CD8-positive, alpha-beta memory T cell (primary cell): Measurements from ENCODE around the gene CRB3. TPM values are rescaled to one million over a fixed set of nuclear protein-coding genes. Genes with fewer than 3 reads are reported as not detected.

Source experiments
- CTCF ChIA-PET: fragments of 350-600 bp; sonication (Branson Sonifier 250); formaldehyde crosslinking; loops from one replicate; lab custom pipeline; 2021; ENCODE audit warnings: antibody characterized with exemption; lab: Charles Lee
- POLR2A ChIA-PET: fragments of 350-600 bp; sonication (Branson Sonifier 250); formaldehyde crosslinking; loops from one replicate; lab custom pipeline; 2021; ENCODE audit warnings: antibody characterized with exemption; lab: Charles Lee
- DNase-seq, 5 donors: peaks; one replicate each; pipeline versions ENCODE4 v3.0.0 to v3.0.0-alpha.2; 2020 to 2022; ENCODE audit warnings: mixed read lengths in 1 of 5
- H3K27ac ChIP-seq: one replicate; pipeline ENCODE4 v1.7.0; 2013; ENCODE audit warnings: low read depth, mild to moderate bottlenecking, low read length, moderate library complexity
- H3K27me3 ChIP-seq: 2 replicates; pipeline ENCODE4 v1.7.0; 2013; ENCODE audit warnings: low read length, mild to moderate bottlenecking; ENCODE audit not compliant: insufficient read depth, poor library complexity, severe bottlenecking
- H3K36me3 ChIP-seq: 2 replicates; pipeline ENCODE4 v1.7.0; 2013; ENCODE audit warnings: mild to moderate bottlenecking, low read length, moderate library complexity; ENCODE audit not compliant: insufficient read depth
- H3K4me1 ChIP-seq: 2 replicates; pipeline ENCODE4 v1.7.0; 2013; ENCODE audit warnings: mild to moderate bottlenecking, low read length, moderate library complexity; ENCODE audit not compliant: insufficient read depth
- H3K4me3 ChIP-seq: 2 replicates; pipeline ENCODE4 v1.7.0; 2013; ENCODE audit warnings: mild to moderate bottlenecking, low read length
- H3K9me3 ChIP-seq: 2 replicates; pipeline ENCODE4 v1.7.0; 2013; ENCODE audit warnings: mild to moderate bottlenecking, low read length
- H3K27ac Mint-ChIP-seq, 8 donors: one replicate each; pipeline ENCODE4 v1.8.0; 2020 to 2021; ENCODE audit warnings: mixed read lengths in 8 of 8, mild to moderate bottlenecking in 6 of 8, inconsistent platforms in 3 of 8, moderate library complexity in 3 of 8
- H3K27me3 Mint-ChIP-seq, 2 donors: one replicate each; pipeline ENCODE4 v1.8.0; 2020 to 2021; ENCODE audit warnings: mixed read lengths in 2 of 2, mild to moderate bottlenecking in 1 of 2, moderate library complexity in 1 of 2
- H3K36me3 Mint-ChIP-seq, 3 donors: one replicate each; pipeline ENCODE4 v1.8.0; 2020 to 2021; ENCODE audit warnings: mixed read lengths in 3 of 3, inconsistent platforms in 1 of 3, mild to moderate bottlenecking in 1 of 3
- H3K4me1 Mint-ChIP-seq, 3 donors: one replicate each; pipeline ENCODE4 v1.8.0; 2020 to 2021; ENCODE audit warnings: mixed read lengths in 3 of 3, inconsistent platforms in 1 of 3, mild to moderate bottlenecking in 1 of 3
- H3K4me3 Mint-ChIP-seq, 7 donors: one replicate each; pipeline ENCODE4 v1.8.0; 2020 to 2021; ENCODE audit warnings: mixed read lengths in 7 of 7, mild to moderate bottlenecking in 6 of 7, moderate library complexity in 4 of 7, inconsistent platforms in 2 of 7
- H3K9me3 Mint-ChIP-seq, 5 donors: one replicate each; pipeline ENCODE4 v1.8.0; 2020 to 2022; ENCODE audit warnings: mixed read lengths in 5 of 5, mild to moderate bottlenecking in 3 of 5, moderate library complexity in 2 of 5, inconsistent platforms in 1 of 5
- polyA plus RNA-seq: library from polyadenylated mRNA; unstranded; fragments of 300-500 nt; fragmentation: Illumina TruSeq; gene quantifications from one replicate; pipeline ENCODE4 v1.2.3, GENCODE V29; 2021
- total RNA-seq, 2 experiments: library from RNA; stranded (reverse); gene quantifications; one replicate each; pipeline ENCODE4 v1.2.3, GENCODE V29; 2021

The CRB3 gene
- total and polyA plus RNA-seq, 3 experiments from 2014 or later: 0.88 to 4.1 (median 1.8) TPM

DNA sequence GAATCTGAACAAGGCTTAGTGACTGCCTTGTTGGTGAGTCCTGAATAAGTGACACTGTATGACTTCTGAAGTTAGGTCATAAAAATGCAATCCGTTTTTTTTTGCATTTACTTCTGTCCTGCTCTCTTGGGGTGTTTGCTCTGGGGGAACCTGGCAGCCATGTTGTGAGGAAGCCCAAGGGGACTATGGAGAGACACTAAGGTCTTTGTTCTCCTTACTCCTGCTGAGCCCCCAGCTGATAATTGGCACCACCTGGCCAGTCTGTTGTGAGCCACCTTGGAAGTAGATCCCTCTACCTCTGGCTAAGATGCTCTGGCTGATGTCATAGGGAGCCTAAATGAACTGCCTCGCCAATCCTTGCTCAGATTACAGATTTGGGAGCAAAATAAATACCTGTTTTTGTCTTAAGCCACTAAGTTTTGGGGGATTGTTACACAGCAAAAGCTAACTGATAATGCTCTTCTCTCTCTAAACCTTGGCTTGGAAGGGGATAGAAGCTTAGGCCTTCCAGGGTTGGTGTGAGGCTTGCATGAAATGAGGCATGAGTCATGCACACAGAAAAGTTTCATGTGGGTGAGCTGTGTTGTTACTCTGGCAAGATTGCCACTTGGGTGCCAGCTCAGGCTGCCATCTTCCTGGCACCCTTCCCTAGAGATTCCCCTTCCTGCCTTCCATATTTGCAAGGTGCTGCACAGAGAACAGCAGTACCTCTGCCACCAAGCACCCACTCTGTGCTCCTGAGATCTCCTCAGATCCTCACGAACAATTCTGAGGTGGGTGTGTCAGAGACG lies 27.9 kb downstream of the CRB3 start:
- Mint-ChIP-seq H3K9me3 (peaks cover 0 to 2% (median 0%) of the 10 kb centered on the region in 5 donors), H3K4me3 (peak overlapping the region in 2 of 7 donors; percentile 28 to 48), H3K27me3 (no peaks in the 10 kb centered on the region), H3K4me1 (peaks cover 13 to 14% (median 14%) of the 10 kb centered on the region in 3 donors), H3K27ac (peak overlapping the region in 2 of 8 donors; percentile 29 to 74), H3K36me3 (peaks cover 0 to 14% (median 0%) of the 10 kb centered on the region in 3 donors)
- H3K9me3 ChIP-seq: no peaks in the 10 kb centered on the region
- H3K4me3 ChIP-seq: no peak overlapping the region
- H3K36me3 ChIP-seq: no peaks in the 10 kb centered on the region
- DNase-seq: no peak
- POLR2A ChIA-PET: interaction anchor here (1.0 kb wide), 1 partner anchor 10 kb away, joined by 5 read pairs; no protein-coding TSS in a partner anchor
- H3K27me3 ChIP-seq: no peaks in the 10 kb centered on the region
- H3K4me1 ChIP-seq: peaks cover 8% of the 10 kb centered on the region
- H3K27ac ChIP-seq: no peak overlapping the region
- CTCF ChIA-PET: interaction anchor here (1.0 kb wide), 2 partner anchors 10 to 19 kb away, joined by 3 read pairs; partner anchors contain the start of gene DENND1C

DNA sequence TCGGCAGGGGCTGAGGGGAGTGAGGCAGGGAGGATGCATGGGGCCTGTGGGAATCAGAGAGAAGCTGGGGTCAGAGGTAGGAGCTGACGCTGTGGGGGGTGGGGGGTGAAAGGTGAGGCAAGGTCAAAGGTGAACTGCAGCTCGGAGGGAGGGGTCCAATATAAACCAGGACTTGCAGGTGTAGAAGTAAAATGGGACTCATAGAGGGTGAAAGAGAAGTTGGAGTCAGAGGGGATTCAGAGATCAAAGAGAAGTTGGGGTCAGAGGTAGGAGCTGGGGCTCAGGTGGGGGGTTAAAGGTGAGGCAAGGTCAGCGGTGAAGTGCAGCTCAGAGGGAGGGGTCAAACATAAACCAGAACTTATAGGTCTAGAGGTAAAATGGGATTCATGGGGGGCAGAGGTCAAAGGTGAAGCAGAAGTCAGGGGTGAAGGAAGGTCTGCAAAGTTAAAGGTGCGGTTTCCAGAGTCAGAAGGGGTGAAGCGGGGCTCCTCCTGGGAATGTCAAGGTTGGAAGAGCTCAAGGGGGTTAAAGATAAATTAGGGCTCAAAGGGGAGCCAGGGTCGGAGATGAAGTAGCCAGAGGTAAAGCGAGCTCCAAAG lies 30.5 kb downstream of the CRB3 start:
- ChIA-PET CTCF (no interaction called here), POLR2A (no interaction called here)
- Mint-ChIP-seq H3K36me3 (peaks cover 0 to 19% (median under 1%) of the 10 kb centered on the region in 3 donors), H3K9me3 (peaks cover 0 to 2% (median 0%) of the 10 kb centered on the region in 5 donors), H3K27me3 (no peaks in the 10 kb centered on the region), H3K4me3 (peak overlapping the region in 1 of 7 donors; percentile 46), H3K4me1 (peaks cover 8 to 19% (median 14%) of the 10 kb centered on the region in 3 donors), H3K27ac (no peak overlapping the region)
- Histone ChIP-seq H3K27me3 (no peaks in the 10 kb centered on the region), H3K27ac (no peak overlapping the region), H3K36me3 (no peaks in the 10 kb centered on the region), H3K4me3 (no peak overlapping the region), H3K9me3 (no peaks in the 10 kb centered on the region), H3K4me1 (peaks cover 8% of the 10 kb centered on the region)
- no peak for DNase-seq

DNA sequence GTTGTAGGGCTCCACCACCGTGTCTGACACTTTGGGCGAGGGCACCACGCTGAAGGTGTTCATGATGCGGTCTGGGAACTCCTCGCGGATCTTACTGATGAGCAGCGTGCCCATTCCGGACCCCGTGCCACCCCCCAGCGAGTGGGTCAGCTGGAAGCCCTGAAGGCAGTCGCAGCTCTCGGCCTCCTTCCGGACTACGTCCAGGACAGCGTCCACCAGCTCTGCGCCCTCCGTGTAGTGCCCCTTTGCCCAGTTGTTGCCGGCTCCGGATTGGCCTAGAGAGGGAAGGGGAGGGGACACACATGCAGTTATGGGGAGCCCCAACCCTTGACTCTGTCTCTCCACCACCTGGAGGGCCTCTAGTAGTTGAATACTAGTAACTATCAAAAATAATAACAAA lies 31.9 kb downstream of the CRB3 start:
- POLR2A ChIA-PET: no interaction called here
- H3K27ac Mint-ChIP-seq: peak overlapping the region in 2 of 8 donors; percentile 36 to 38
- DNase-seq: no peak

DNA sequence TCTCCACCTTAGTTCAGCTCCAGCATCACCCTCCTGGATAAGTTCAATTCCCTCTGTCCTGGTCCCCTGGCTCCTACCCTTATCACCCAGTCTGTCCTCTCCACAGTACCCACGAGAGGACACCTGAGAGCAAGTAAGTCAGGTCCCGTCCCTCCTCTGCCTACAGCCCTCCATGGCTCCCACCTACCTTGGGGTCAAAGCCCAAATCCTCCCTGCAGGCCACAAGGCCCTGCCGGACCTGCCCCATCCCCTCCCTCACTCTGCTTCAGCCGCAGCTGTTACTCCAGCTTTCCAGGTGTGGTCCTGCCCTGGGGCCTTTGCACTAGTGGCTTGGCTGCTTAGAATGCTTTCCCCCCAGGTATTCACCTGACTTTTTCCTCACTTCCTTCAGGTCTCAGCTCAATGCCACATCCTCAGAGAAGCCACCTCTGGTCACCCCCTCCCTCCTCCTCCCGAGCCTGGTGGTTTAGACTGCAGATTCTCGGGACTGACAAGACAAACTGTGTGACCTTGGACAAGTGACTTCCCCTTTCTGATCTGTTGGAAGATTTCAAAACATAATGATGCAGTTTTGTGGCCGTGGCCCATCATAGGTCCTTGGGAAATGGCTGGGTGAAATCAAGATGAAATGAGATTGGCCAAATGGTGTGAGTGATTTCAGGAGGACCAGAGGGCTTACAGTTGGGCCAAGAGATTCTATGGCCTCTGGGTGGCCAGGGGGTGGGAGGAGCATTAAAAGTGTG lies 34.4 kb downstream of the CRB3 start:
- Histone ChIP-seq H3K4me1 (peaks cover 4% of the 10 kb centered on the region), H3K27me3 (no peaks in the 10 kb centered on the region), H3K4me3 (no peak overlapping the region), H3K9me3 (no peaks in the 10 kb centered on the region), H3K36me3 (no peaks in the 10 kb centered on the region), H3K27ac (no peak overlapping the region)
- ChIA-PET CTCF (no interaction called here), POLR2A (interaction anchor here (0.7 kb wide), 1 partner anchor 20 kb away, joined by 7 read pairs; no protein-coding TSS in a partner anchor)
- Mint-ChIP-seq H3K27me3 (peaks cover 0 to 2% of the 10 kb centered on the region in 2 donors), H3K4me1 (peaks cover 8 to 31% (median 10%) of the 10 kb centered on the region in 3 donors), H3K9me3 (no peaks in the 10 kb centered on the region), H3K4me3 (peak overlapping the region in 1 of 7 donors; percentile 36), H3K27ac (peak overlapping the region in 4 of 8 donors; percentile 3 to 66 (median 28)), H3K36me3 (peaks cover 0 to 20% (median 1%) of the 10 kb centered on the region in 3 donors)
- no peak for DNase-seq

More for the DNA sequence above, 31.9 kb downstream of the CRB3 start:
- CTCF ChIA-PET: interaction anchor here (1.1 kb wide), 1 partner anchor 13 kb away, joined by 3 read pairs; no protein-coding TSS in a partner anchor
- no peaks in the 10 kb centered on the region for H3K4me1 ChIP-seq
- H3K4me1 Mint-ChIP-seq: peaks cover under 1 to 19% (median 5%) of the 10 kb centered on the region in 3 donors
- no peak overlapping the region for H3K4me3 ChIP-seq
- no peaks in the 10 kb centered on the region for H3K27me3 Mint-ChIP-seq
- H3K9me3 ChIP-seq: no peaks in the 10 kb centered on the region
- no peak overlapping the region for H3K4me3 Mint-ChIP-seq
- H3K36me3 ChIP-seq: no peaks in the 10 kb centered on the region
- H3K9me3 Mint-ChIP-seq: peaks cover 0 to 2% (median 0%) of the 10 kb centered on the region in 5 donors
- H3K36me3 Mint-ChIP-seq: peaks cover 0 to 20% (median 1%) of the 10 kb centered on the region in 3 donors
- H3K27me3 ChIP-seq: no peaks in the 10 kb centered on the region
- H3K27ac ChIP-seq: no peak overlapping the region

DNA sequence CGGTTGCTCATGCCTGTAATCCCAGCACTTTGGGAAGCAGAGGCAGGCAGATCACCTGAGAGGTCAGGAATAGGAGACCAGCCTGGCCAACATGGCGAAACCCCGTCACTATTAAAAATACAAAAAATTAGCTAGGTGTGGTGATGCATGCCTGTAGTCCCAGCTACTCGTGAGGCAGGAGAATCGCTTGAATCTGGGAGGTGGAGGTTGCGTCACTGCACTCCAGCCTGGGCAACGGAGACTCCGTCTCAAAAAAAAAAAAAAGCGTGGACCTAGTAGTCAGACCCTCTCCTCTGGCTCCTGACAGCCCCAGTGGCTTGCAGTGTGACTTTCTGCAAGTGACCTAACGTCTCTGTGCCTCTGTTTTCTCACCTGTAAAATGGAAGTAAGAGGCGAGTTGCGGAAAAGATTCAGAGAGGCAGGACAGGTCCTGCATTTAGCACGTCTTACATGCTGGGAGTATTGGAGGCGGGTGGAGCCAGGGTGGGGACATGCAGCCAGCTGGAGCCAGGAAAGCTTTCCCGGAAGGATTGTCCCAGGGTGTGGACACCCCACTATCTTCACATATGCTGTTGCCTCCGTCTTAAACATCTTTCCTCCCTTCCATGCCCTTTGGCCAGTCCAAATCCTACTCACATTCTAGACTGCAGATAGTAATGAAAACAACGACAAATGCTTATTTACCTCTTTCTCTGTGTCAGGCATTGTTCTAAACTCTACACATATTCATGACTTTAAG lies 35.1 kb downstream of the CRB3 start:
- Histone ChIP-seq H3K27ac (no peak overlapping the region), H3K4me1 (peaks cover 4% of the 10 kb centered on the region), H3K4me3 (no peak overlapping the region), H3K36me3 (no peaks in the 10 kb centered on the region), H3K27me3 (peaks cover 3% of the 10 kb centered on the region), H3K9me3 (no peaks in the 10 kb centered on the region)
- H3K27ac Mint-ChIP-seq: peak overlapping the region in 1 of 8 donors; percentile 67
- H3K27me3 Mint-ChIP-seq: peaks cover 0 to 4% of the 10 kb centered on the region in 2 donors
- peaks cover 0 to 2% (median 0%) of the 10 kb centered on the region in 5 donors for H3K9me3 Mint-ChIP-seq
- peak overlapping the region in 1 of 7 donors; percentile 36 for H3K4me3 Mint-ChIP-seq
- CTCF ChIA-PET: interaction anchor here (1.4 kb wide), 1 partner anchor 16 kb away, joined by 3 read pairs; no protein-coding TSS in a partner anchor
- H3K4me1 Mint-ChIP-seq: peaks cover 10 to 35% (median 10%) of the 10 kb centered on the region in 3 donors
- POLR2A ChIA-PET: interaction anchor here (1.2 kb wide), 1 partner anchor 18 kb away, joined by 6 read pairs; the partner anchor contains the start of gene DENND1C
- no peak for DNase-seq
- peaks cover 0 to 18% (median 1%) of the 10 kb centered on the region in 3 donors for H3K36me3 Mint-ChIP-seq

DNA sequence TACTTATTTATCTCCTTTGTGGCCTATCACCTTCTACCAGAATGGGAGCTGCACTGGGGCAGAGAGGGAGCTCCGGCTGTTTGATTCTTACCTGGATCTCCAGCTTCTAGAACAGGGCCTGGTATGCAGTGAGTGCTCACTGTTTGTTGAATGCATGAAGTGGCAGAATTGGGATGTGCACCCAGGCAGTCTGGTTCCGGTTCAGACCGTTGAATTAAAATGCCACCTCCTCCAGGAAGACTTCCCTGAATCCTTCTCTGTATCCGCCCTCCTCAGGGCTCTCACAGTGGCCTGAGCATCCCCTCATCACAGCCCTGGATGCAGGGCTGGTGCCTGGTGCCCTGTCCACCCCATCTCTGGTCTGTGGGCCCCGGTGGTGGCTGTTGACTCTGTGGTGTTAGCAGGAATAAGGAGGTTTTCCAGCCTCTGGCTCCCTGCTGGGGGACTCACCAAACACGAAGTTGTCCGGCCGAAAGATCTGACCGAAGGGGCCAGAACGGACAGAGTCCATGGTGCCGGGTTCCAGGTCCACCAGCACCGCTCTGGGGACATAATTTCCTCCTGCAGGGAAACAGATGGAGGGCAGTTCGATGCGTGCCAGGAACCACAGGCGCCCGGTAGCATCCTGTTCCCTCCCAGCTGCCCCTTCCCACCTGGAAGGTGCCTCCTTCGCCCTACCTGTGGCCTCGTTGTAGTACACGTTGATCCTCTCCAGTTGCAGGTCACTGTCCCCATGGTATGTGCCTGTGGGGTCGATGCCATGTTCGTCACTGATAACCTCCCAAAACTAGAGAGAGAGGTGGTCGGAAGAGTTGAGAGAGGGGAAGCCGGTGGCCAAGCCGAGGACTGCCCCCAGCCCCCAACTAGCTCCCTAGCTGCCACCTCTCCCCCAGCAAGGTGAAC lies 37.0 kb downstream of the CRB3 start:
- peaks cover 8% of the 10 kb centered on the region for H3K4me1 ChIP-seq
- H3K27ac Mint-ChIP-seq: peak overlapping the region in 5 of 8 donors; percentile 14 to 69 (median 54)
- H3K36me3 Mint-ChIP-seq: peaks cover 0 to 6% (median 1%) of the 10 kb centered on the region in 3 donors
- peak overlapping the region; percentile 78 to 91 (median 84) for H3K4me3 Mint-ChIP-seq
- DNase-seq: no peak
- peaks cover 14 to 41% (median 16%) of the 10 kb centered on the region in 3 donors for H3K4me1 Mint-ChIP-seq
- peaks cover 3% of the 10 kb centered on the region for H3K27me3 ChIP-seq
- H3K9me3 Mint-ChIP-seq: peaks cover 0 to 2% (median 0%) of the 10 kb centered on the region in 5 donors
- H3K27ac ChIP-seq: no peak overlapping the region
- ChIA-PET CTCF (interaction anchor here (0.7 to 2.6 kb wide), 3 partner anchors 16 to 68 kb away, joined by 4 to 6 read pairs (median 6); partner anchors contain the start of gene DENND1C), POLR2A (interaction anchor here (0.7 to 1.2 kb wide), 2 partner anchors 20 to 311 kb away, joined by 4 to 6 read pairs; partner anchors contain the start of gene DENND1C)
- H3K27me3 Mint-ChIP-seq: peaks cover 0 to 5% of the 10 kb centered on the region in 2 donors
- no peaks in the 10 kb centered on the region for H3K36me3 ChIP-seq
- H3K9me3 ChIP-seq: no peaks in the 10 kb centered on the region
- peak overlapping the region; percentile 37 for H3K4me3 ChIP-seq
